Muscle layer of colon (tissue), 2 donors: ENCODE results near the gene PLA2G12B.

Experiments
- H3K27ac ChIP-seq: one replicate; pipeline ENCODE4 v1.7.0; 2013; ENCODE audit warnings: low read depth, mild to moderate bottlenecking, low read length, moderate library complexity
- H3K27me3 ChIP-seq, 2 donors: one replicate each; pipeline ENCODE4 v1.7.0; 2013; ENCODE audit warnings: low read length in 2 of 2, mild to moderate bottlenecking in 2 of 2; ENCODE audit not compliant: insufficient read depth in 2 of 2, control insufficient read depth in 1 of 2
- H3K36me3 ChIP-seq: one replicate; pipeline ENCODE4 v1.7.0; 2013; ENCODE audit warnings: mild to moderate bottlenecking, low read length; ENCODE audit not compliant: insufficient read depth
- H3K4me1 ChIP-seq: one replicate; pipeline ENCODE4 v1.7.0; 2013; ENCODE audit warnings: mild to moderate bottlenecking, low read length; ENCODE audit not compliant: insufficient read depth
- H3K4me3 ChIP-seq, 2 donors: one replicate each; pipeline ENCODE4 v1.7.0; 2013; ENCODE audit warnings: low read length in 2 of 2, low read depth in 1 of 2, mild to moderate bottlenecking in 1 of 2, moderate library complexity in 1 of 2
- H3K9ac ChIP-seq: one replicate; pipeline ENCODE4 v1.7.0; 2013; ENCODE audit warnings: low read length
- H3K9me3 ChIP-seq: one replicate; pipeline ENCODE4 v1.7.0; 2013; ENCODE audit warnings: mild to moderate bottlenecking, low read length
- donor health status: abdominal sarcoma.
- donor health status: Adenocarcinoma of cecum.

PLA2G12B gene

DNA sequence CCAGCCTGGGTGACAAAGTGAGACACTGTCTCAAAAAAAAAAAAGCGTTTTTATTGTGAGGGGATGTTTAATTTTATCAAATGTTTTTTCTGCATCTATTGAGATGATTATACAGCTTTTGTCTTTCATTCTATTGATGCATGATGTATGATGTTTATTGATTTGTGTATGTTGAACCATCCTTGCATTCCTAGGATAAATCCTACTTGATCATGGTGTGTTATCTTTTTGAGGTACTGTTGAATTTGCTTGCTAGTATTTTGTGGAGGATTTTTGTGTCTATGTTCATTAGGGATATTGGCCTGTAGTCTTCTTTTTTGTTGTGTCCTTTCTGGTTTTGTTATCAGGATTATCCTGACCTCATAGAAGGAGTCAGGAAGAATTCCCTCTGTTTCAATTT lies 22.3 kb upstream of the PLA2G12B start:
- H3K9me3 ChIP-seq = no peaks in the 10 kb centered on the region
- no peaks in the 10 kb centered on the region for H3K36me3 ChIP-seq
- H3K27ac ChIP-seq = no peak overlapping the region
- H3K27me3 ChIP-seq = no peaks in the 10 kb centered on the region
- no peak overlapping the region for H3K9ac ChIP-seq
- no peaks in the 10 kb centered on the region for H3K4me1 ChIP-seq
- no peak overlapping the region for H3K4me3 ChIP-seq

DNA sequence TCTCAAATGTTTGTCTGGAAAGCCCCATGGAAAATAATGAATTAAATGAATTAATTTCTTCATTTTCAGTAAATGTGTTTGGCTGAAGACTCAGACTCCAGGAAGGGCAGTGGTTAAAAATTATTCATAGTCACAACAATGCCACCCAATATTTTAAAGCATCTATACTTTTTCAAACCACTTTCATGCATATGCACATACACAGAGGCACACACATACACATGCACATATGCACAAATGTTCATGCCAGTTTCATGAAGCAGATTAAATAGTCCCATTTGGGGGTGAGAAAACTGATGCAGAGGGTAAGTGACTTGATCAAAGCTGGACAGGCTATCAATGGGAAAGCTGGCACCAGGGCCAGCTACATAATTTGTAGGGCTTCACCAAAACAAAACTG lies 1.4 kb upstream of the PLA2G12B start:
- H3K4me1 ChIP-seq = no peaks in the 10 kb centered on the region
- no peak overlapping the region for H3K27ac ChIP-seq
- H3K27me3 ChIP-seq = no peaks in the 10 kb centered on the region
- H3K9ac ChIP-seq = no peak overlapping the region
- no peak overlapping the region for H3K4me3 ChIP-seq
- no peaks in the 10 kb centered on the region for H3K36me3 ChIP-seq
- H3K9me3 ChIP-seq = no peaks in the 10 kb centered on the region

- Histone ChIP-seq H3K4me1 (no peaks in the 10 kb centered on the region), H3K27ac (no peak overlapping the region), H3K4me3 (no peak overlapping the region), H3K9ac (no peak overlapping the region), H3K36me3 (no peaks in the 10 kb centered on the region), H3K9me3 (no peaks in the 10 kb centered on the region), H3K27me3 (no peaks in the 10 kb centered on the region)
Measured at GRCh38 chr10:72954230-72954595, 393 bp downstream of the PLA2G12B start.

DNA sequence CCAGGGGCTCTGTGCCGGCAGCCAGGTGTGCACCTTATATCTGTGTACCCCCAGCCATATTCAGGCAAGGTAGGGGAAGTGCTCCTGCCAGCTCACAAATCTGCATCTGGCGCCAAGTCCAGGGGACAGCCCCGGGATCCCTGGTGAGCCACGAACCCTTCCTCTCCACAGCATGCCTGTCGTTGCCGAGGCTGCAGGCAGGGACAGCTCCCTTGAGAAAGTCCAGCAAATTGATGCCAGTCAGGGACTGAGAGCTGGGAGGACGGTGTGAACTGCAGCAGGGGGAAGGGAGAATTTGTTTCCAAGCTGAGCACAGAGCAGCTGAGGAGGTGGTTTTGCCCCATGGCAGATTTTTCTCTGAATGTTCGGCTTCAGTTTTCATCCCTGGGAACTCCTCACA lies 919 bp downstream of the PLA2G12B start:
- Histone ChIP-seq H3K27me3 (no peaks in the 10 kb centered on the region), H3K4me1 (no peaks in the 10 kb centered on the region), H3K4me3 (no peak overlapping the region), H3K36me3 (no peaks in the 10 kb centered on the region), H3K27ac (no peak overlapping the region), H3K9ac (no peak overlapping the region), H3K9me3 (no peaks in the 10 kb centered on the region)

DNA sequence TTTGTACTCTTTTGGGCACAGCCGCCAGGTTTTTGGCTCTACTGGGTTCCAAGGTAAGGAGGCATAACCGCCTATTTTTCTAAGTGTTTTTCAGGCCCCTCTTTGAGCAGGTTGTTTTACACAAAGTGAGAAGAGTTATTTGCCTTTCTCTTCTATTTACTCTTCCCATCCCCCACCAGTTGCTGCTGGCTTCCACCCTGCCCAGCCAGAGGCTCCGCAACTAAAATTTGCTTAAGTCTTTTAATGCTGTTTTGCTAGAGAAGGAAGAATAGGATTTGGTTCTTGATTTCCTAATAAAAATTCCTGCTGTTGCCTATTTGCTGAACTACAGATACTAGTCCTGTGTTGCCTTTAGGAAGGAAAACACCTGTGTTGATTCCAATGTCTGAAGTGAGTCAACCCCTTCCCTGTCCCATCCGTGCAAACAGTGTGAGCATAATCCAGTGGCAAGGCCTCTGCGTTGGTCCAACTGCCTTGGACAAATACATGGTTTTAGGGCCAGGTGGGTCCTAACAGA lies 1.9 kb downstream of the PLA2G12B start:
- H3K27me3 ChIP-seq = no peaks in the 10 kb centered on the region
- H3K9ac ChIP-seq = no peak overlapping the region
- no peaks in the 10 kb centered on the region for H3K4me1 ChIP-seq
- H3K27ac ChIP-seq = no peak overlapping the region
- H3K36me3 ChIP-seq = no peaks in the 10 kb centered on the region
- H3K9me3 ChIP-seq = no peaks in the 10 kb centered on the region
- H3K4me3 ChIP-seq = no peak overlapping the region

GRCh38 chr10:72952189-72952588 lies 2.4 kb downstream of the PLA2G12B start:
- H3K36me3 ChIP-seq = no peaks in the 10 kb centered on the region
- no peaks in the 10 kb centered on the region for H3K27me3 ChIP-seq
- no peak overlapping the region for H3K27ac ChIP-seq
- no peaks in the 10 kb centered on the region for H3K4me1 ChIP-seq
- H3K9me3 ChIP-seq = no peaks in the 10 kb centered on the region
- no peak overlapping the region for H3K9ac ChIP-seq
- no peak overlapping the region for H3K4me3 ChIP-seq

DNA sequence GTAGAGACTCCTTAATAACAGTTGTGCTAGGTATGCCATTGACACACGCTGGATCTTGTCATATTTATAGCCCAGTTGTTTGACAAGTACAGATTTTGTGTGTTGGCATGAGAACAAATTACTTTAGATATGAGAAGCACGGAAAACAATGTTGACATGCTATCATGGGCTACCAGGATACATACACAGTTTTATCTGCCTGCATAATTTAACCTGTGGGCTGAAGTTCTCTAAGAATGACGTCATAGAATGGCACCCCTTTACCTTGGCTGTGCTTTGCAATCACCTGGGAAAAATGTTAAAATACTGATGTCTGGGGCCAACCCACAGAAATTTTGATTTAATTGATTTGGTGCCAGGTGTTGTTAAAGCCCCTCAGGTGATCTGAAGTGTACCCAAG lies 2.8 kb downstream of the PLA2G12B start:
- H3K4me3 ChIP-seq = no peak overlapping the region
- no peaks in the 10 kb centered on the region for H3K27me3 ChIP-seq
- H3K4me1 ChIP-seq = no peaks in the 10 kb centered on the region
- no peaks in the 10 kb centered on the region for H3K9me3 ChIP-seq
- no peaks in the 10 kb centered on the region for H3K36me3 ChIP-seq
- H3K9ac ChIP-seq = no peak overlapping the region
- no peak overlapping the region for H3K27ac ChIP-seq

GRCh38 chr10:72948762-72949161 lies 5.8 kb downstream of the PLA2G12B start:
- H3K4me1 ChIP-seq = no peaks in the 10 kb centered on the region
- no peaks in the 10 kb centered on the region for H3K27me3 ChIP-seq
- H3K9ac ChIP-seq = no peak overlapping the region
- no peak overlapping the region for H3K4me3 ChIP-seq
- no peaks in the 10 kb centered on the region for H3K9me3 ChIP-seq
- no peaks in the 10 kb centered on the region for H3K36me3 ChIP-seq
- H3K27ac ChIP-seq = no peak overlapping the region

GRCh38 chr10:72946963-72947362 lies 7.6 kb downstream of the PLA2G12B start:
- Histone ChIP-seq H3K27ac (no peak overlapping the region), H3K9me3 (no peaks in the 10 kb centered on the region)

GRCh38 chr10:72943498-72944234 lies 10.9 kb downstream of the PLA2G12B start:
- Histone ChIP-seq H3K27me3 (no peaks in the 10 kb centered on the region), H3K9ac (no peak overlapping the region), H3K36me3 (no peaks in the 10 kb centered on the region), H3K4me1 (no peaks in the 10 kb centered on the region), H3K9me3 (no peaks in the 10 kb centered on the region), H3K4me3 (no peak overlapping the region), H3K27ac (no peak overlapping the region)

More at GRCh38 chr10:72946963-72947362, 7.6 kb downstream of the PLA2G12B start:
- H3K9ac ChIP-seq = no peak overlapping the region
- H3K27me3 ChIP-seq = no peaks in the 10 kb centered on the region
- no peaks in the 10 kb centered on the region for H3K36me3 ChIP-seq
- H3K4me1 ChIP-seq = no peaks in the 10 kb centered on the region
- no peak overlapping the region for H3K4me3 ChIP-seq

DNA sequence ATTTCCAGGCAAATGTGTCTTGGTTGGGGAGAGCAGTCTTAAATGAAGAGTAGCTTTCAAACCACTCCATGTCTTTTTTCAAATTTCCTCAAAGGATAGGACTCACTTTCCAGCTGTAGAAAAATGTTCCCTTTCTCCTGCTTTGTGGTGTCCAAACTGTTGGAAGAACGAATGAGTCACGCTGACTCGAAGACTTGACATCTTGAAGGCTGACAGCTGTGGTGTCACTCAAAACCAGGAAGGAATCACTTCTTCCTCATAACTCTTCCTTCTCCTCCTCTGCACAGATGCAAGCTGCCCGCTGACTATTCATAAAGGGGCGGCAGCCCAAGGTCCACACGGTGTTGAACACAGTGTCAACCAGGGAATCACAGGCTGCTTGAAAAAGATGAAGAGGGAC lies 19.2 kb downstream of the PLA2G12B start:
- H3K36me3 ChIP-seq = no peaks in the 10 kb centered on the region

More for the DNA sequence above, 19.2 kb downstream of the PLA2G12B start:
- Histone ChIP-seq H3K27me3 (no peaks in the 10 kb centered on the region), H3K4me3 (no peak overlapping the region), H3K9ac (no peak overlapping the region), H3K9me3 (no peaks in the 10 kb centered on the region), H3K27ac (no peak overlapping the region), H3K4me1 (no peaks in the 10 kb centered on the region)
